Kidney epithelial cell (primary cell): ENCODE results near the gene PTPRU. TPM values are rescaled to one million over a fixed set of nuclear protein-coding genes. Genes with fewer than 3 reads are reported as not detected.

Experiments
- DNase-seq: peaks from one replicate; pipeline ENCODE4 v3.0.0-alpha.2; 2010; ENCODE audit warnings: low read depth
- H3K27me3 ChIP-seq: 2 replicates; pipeline ENCODE4 v1.6.0; 2011; ENCODE audit warnings: low read length; ENCODE audit not compliant: control insufficient read depth, insufficient read depth
- H3K36me3 ChIP-seq: 2 replicates; pipeline ENCODE4 v1.5.1; 2011; ENCODE audit warnings: low read length; ENCODE audit not compliant: control insufficient read depth, insufficient read depth
- H3K4me3 ChIP-seq: 2 replicates; pipeline ENCODE4 v1.5.1; 2011; ENCODE audit warnings: low read depth, mild to moderate bottlenecking, control low read depth, low read length
- total RNA-seq: library from RNA; depleted of rRNA; stranded (reverse); fragments of >200 nt; gene quantifications from 2 replicates; pipeline ENCODE4 v1.2.3, GENCODE V29; 2015
- TF ChIP-seq, protein P1 (sequence below): IDR thresholded peaks from 2 replicates; pipeline ENCODE4 v1.5.1; 2011; ENCODE audit warnings: mild to moderate bottlenecking, moderate library complexity, low read length, control low read depth, inconsistent platforms; ENCODE audit not compliant: insufficient read depth, poor library complexity, severe bottlenecking

PTPRU gene
- total RNA-seq, 1 donor from 2014 or later = 55.4 TPM

DNA sequence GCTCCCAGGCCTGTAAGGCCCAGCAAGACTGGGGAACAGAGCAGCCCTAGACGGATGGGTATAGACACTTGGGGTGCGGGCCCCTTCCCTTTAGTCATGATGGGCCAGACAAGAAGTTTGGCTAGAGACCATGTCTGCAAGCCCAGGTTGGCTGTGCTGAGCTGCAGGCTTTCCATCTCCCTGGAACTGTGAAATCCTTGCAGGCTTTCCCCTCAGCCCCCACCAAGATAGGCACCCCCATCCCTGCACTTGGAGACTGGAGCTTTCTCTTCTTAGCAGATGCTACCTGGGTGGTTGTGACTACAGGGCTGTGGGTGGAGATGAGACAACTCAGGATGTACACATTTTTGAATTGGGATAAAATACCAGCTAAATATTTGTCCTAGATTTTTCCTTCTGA lies 110.3 kb downstream of the PTPRU start:
- H3K27me3 ChIP-seq = peaks cover 22% of the 10 kb centered on the region
- no peak for DNase-seq
- H3K36me3 ChIP-seq = no peaks in the 10 kb centered on the region
- no peak overlapping the region for H3K4me3 ChIP-seq
- TF ChIP-seq, protein P1, sequence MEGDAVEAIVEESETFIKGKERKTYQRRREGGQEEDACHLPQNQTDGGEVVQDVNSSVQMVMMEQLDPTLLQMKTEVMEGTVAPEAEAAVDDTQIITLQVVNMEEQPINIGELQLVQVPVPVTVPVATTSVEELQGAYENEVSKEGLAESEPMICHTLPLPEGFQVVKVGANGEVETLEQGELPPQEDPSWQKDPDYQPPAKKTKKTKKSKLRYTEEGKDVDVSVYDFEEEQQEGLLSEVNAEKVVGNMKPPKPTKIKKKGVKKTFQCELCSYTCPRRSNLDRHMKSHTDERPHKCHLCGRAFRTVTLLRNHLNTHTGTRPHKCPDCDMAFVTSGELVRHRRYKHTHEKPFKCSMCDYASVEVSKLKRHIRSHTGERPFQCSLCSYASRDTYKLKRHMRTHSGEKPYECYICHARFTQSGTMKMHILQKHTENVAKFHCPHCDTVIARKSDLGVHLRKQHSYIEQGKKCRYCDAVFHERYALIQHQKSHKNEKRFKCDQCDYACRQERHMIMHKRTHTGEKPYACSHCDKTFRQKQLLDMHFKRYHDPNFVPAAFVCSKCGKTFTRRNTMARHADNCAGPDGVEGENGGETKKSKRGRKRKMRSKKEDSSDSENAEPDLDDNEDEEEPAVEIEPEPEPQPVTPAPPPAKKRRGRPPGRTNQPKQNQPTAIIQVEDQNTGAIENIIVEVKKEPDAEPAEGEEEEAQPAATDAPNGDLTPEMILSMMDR = no peak

DNA sequence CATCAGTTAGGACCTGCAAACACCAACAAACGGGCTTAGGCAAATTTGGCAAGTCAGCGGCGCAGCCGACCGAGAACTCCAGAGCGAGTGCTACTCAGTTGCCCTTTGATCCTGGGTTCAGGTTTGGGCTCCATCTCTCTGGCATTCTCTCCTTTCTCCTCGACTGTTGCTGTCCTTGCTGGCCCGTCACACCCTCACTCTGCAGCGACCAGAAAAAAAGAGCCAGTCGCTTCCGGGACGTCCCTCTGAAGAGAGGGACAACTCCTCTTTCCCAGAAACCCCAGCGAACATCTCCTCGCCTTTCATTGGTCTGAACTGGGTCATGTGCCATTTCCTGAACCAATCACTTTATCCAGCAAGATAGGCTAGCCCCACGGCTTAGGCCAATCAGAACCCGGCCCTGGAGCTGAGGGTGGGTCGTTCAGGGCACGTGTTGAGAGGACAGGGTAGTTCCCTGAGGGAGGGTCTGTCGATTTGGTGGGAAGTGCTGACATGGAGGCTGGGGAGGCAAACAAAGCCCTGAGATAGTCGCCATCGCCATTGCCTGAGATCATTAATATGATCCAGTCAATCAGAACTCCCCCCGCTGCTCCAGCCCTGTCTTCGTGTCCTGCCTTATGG lies 113.7 kb downstream of the PTPRU start:
- Histone ChIP-seq H3K36me3 (no peaks in the 10 kb centered on the region), H3K27me3 (peaks cover 14% of the 10 kb centered on the region), H3K4me3 (no peak overlapping the region)
- DNase-seq = no peak
- TF ChIP-seq, protein P1 = no peak

DNA sequence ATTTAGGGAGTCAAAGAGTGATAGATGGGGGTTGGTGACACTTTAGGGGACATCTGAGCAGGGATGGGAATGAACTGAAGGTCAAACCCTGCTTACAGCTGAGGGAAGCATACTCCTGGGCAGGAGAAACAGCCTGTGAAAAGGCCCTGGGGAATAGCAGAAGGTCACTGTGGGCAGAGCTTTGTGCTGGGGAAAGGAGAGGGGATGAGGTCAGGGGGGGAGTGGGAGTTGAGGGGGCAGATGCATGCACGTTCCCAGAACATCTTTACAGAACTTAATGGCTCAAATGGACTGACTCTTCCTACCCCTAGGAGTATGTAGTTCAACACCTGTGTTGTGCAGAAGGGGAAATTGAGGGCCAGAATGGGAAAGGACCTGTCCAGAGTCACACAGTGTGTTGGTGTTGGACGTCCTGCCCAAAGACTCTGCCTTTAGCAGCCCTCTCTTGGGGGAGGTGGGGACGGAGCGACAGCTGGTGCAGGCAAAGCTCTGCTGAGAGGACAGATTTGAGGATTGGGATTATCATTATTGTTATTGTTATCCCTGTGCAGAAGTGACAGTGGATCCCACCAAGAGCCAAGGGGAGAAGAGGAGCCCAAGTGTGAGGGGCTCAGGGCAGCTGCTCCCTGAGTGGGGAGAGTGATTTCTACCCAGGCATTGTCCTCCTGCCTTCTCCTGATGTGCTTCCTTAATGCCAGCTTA lies 116.5 kb downstream of the PTPRU start:
- TF ChIP-seq, protein P1 = no peak
- Histone ChIP-seq H3K4me3 (no peak overlapping the region), H3K36me3 (no peaks in the 10 kb centered on the region), H3K27me3 (peaks cover 11% of the 10 kb centered on the region)
- no peak for DNase-seq

DNA sequence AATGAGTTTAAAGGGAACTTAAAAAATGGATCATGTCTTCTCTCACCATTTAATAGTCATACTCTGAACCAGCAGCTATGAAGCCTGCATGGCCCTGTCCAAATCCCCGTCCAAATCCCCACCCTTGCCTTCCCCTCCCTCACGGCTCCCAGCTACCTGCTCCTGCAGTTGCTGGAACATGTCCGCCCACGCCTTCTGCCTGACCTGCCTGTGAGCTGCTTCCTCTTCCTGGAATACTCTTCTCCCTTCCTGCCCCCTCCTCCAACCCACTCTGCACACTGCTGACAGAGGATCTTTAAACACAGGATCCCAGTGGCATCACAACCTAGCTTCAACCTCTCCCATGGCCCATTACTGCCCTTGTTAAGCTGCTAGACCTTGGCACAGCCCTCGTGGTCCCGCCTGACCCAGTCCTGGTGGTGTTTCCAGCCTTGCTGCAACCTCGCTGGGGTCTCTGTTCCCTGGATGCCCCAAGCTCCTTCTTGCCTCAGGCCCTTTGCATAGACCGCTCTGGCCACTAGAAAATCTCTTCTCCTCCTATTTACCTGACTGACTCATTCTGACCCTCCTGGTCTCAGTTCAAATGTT lies 118.3 kb downstream of the PTPRU start:
- DNase-seq = no peak
- H3K36me3 ChIP-seq = no peaks in the 10 kb centered on the region
- TF ChIP-seq, protein P1 = no peak
- peaks cover 11% of the 10 kb centered on the region for H3K27me3 ChIP-seq
- no peak overlapping the region for H3K4me3 ChIP-seq

DNA sequence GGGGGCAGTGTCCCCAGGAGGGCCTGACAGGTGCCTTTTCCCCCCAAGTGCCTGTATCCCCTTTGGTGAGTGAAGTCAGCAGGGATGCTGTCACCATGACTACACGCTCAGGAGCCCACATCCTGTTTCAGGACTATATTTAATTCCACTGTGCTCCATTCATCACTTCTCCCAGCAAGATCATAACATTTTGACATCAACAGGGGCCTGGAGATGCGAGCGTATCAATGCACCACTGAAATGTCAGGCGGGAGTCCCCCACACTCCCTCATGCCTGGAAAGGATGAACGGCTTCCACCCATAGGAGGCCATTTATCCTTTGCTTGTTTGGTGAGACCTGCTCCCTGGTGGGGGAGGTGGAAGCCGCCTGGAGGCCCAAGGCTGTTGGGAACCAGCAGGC lies 119.1 kb downstream of the PTPRU start:
- no peak overlapping the region for H3K4me3 ChIP-seq
- peaks cover 6% of the 10 kb centered on the region for H3K27me3 ChIP-seq
- H3K36me3 ChIP-seq = no peaks in the 10 kb centered on the region
- TF ChIP-seq, protein P1 = no peak
- no peak for DNase-seq
